ENCODE results near the gene SUCLG1.

DNA sequence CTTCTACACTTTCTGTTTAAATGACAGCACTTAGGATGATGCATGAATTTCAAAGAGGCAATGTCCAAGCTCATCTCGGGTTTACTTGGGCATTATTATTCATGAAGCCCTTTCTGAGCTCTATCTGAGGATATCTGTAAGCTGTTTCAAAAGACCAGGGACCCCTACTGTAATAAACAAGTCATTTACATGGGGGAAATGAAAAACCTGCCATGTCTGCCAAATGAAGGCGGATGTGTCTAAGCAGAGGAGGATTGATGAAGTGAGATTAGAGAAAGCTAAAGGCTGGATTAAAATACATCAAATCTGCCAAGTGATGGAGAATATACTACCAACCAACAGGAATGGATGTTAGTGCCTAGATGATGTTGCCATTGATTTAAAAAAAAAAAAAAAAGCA lies 64.5 kb downstream of the SUCLG1 start:
- TF ChIP-seq POLR2AphosphoS5 (IDR thresholded peaks at IDR 0.05; ENCODE audit: low read depth, low read length) (no peak), JUN (IDR thresholded peaks at IDR 0.05; ENCODE audit: low read depth, low read length) (no peak)

Data from H1 (cell line).